A204.1 (cell line): Measurements from ENCODE around the gene SESN3.
"Not testable (repeated sequence)": the region's sequence is repeated elsewhere in the genome, so short reads cannot be mapped to it uniquely, and the experiment has no call there.

Source experiments
- FAIRE-seq: peaks from 2 replicates; lab custom pipeline; 2012; peaks lifted over from hg19 to GRCh38; lab: Jason Lieb, UNC

Gene SESN3, protein sequence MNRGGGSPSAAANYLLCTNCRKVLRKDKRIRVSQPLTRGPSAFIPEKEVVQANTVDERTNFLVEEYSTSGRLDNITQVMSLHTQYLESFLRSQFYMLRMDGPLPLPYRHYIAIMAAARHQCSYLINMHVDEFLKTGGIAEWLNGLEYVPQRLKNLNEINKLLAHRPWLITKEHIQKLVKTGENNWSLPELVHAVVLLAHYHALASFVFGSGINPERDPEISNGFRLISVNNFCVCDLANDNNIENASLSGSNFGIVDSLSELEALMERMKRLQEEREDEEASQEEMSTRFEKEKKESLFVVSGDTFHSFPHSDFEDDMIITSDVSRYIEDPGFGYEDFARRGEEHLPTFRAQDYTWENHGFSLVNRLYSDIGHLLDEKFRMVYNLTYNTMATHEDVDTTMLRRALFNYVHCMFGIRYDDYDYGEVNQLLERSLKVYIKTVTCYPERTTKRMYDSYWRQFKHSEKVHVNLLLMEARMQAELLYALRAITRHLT

DNA sequence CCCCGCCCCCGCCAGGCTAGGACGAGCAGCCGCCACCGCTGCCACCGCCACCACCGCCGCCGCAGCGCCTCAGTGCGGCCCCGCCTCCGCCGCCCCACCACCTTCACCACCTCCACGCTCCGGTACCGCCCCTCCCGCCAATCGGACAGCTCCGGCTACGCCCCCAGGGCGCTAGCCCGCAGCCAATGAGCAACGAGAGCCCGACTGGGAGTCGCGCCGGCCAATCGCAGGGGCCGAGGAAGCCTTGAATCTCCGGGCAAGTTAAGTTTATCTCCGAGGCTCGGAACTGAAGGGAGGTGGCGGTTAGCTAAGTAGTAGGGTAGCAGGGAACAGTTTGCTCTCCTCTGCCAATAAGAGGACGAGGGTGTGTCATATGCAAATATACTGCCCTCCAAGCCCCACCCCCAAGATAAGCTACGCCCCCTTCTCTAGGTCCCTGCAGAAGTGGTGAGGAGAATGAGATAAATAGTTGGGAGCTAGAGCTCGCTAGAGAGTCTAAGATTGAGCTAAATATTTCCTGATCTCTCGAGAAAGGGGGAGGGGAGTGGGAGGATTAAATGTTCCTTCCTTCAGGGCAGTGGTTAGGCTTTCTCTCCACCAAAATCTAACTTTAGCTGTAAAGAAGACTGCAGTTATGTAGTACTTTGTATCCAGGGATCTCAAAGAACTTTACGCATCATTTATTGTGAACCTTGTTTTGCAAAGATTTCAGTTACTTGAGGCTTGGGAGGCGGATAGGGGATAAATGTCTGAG lies at the start of gene SESN3:
SESN3 (minus strand) TSS at position 76 of the 754 bp plus-strand sequence. CDS start 342 bp downstream, outside the sequence.
- FAIRE-seq = peak; percentile 16

DNA sequence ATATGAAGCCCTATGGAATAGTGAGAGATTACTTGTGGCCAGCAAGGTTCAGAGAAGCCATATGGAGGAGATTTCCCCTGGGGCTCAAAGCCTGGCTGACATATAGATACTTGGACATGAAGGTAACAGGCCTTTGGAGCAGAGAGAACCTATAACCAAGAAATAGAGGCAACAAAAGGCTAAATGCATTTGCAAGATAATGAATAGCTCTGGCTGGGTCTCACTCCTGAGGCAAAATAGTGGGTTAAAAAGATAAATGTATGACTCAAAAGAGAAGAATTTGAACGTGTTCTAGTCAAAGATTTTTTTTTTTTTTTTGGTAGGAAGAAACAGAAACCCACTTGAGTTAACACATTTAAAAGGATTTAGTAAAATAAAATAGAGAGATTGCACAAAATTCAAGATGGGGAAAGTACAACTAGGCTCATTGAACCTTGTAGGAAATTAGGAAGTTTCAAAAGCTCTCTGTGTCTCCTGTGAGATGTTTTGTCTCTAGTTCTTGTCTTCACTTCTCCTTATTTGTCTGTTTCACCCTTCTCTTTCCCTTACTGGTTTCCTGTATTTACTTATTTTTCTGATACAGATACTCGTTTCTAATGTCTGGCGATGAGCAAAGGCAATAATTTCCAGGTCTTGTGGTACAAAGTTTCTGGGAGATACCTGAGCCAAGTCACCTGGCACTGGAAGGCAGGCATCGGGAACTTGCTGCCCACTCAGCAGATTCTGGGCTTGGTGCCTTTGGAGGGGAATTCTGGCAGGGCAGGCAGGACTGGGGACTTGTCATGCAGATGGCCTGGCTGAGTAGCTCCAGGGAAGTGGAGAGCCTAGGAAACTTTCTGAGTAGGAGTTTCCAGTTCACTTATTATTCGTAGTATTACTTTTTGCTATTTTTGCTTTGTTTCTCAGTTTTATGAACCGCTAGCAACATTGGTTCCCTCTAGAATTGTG lies 49.2 kb upstream of the SESN3 start:
- no peak for FAIRE-seq

DNA sequence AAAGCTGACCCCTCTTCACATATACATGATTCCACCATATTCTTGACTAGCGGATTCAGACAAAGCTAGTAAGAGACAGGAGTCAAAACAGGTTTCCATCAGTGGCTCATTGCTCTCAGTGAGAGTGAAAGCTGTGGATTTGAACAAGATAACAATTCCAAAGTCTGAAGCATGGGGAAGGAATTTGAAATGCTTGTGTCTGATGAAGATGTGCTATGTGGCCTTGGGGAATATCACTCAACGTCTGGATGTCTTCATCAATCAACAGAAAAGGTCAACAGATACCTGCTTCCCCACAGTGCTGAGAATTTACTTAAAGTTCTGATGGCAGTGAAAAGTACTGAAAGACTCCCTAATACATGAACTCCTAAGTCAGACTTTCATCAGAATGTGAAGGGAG lies 46.9 kb upstream of the SESN3 start:
- FAIRE-seq = no peak

DNA sequence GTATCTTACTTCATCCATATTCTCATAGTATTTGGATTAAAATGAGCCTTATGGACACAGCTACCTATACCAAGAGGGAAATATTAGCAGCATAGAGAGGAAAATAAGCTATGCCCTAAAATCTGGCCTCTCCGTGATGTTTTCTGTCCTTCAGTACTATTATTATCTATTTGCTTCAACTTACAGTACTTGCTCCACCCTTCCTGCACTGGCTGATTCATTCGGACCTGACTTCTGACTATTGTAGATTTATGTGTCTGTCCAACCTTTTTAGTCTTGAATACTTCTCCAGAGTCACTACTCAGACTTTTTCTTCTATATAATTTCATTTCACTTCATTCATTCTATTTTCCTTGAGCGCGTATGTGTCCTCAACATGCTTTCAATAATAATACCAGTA lies 45.1 kb upstream of the SESN3 start:
- no peak for FAIRE-seq

DNA sequence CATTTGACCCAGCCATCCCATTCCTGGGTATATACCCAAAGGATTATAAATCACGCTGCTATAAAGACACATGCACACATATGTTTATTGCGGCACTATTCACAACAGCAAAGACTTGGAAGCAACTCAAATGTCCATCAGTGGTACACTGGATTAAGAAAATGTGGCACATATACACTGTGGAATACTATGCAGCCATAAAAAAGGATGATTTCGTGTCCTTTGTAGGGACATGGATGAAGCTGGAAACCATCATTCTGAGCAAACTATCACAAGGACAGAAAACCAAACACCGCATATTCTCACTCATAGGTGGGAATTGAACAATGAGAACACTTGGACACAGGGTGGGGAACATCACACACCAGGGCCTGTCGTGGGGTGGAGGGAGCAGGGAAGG lies 42.6 kb upstream of the SESN3 start:
- FAIRE-seq = not testable (repeated sequence)

DNA sequence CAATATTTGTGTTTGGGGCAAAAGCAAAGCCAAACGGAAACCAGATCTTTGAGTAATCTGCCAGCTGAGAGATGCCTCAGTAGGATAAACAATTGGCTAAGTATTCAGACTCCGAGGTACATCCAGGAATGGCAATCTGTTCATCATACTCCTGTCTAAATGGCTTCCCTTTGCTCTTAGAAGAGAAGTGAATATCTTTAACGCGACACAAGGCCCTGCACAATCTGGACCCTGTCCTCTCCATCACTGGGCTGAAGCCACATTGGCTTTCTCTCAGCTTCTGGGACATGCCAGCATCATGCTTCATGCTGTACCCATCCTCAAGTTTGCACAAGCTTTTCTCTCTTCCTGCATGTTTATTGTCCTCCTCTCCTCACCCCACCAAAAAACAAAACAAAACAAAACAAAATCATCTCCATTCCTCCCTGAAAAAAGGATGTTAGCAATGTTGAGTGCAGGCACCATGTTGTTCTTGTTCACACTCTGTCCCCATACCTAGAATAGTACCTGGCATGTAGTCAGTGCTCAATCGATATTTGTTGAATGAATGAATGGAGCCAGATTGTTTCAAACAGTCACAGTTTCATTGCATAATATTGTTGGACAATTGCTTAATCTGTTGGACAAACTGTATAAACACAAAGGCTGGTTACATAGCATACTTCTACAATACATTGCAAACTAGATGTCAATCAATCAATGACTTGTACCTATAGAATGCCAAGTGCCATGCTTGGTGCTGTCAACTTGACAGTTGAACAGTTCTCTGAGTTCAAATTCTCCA lies 38.2 kb upstream of the SESN3 start:
- FAIRE-seq = no peak

DNA sequence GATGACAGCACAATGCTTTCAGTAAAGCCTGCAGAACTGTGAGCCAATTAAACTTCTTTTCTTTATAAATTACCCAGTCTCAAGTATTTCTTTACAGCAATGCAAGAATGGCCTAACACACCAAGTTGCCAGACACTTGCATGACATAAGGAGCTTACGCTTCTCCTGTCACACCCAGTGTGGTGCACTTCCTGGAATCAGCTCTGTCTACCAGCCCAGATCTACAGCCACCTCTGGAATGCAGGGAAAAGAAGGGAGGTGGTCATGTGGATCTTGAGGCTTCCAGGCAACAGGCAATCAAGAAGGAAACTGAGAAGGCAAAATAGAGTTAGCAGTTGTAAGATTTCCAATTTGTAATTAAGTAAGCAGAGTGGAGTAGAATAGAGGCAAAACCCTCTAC lies 37.4 kb upstream of the SESN3 start:
- no peak for FAIRE-seq

DNA sequence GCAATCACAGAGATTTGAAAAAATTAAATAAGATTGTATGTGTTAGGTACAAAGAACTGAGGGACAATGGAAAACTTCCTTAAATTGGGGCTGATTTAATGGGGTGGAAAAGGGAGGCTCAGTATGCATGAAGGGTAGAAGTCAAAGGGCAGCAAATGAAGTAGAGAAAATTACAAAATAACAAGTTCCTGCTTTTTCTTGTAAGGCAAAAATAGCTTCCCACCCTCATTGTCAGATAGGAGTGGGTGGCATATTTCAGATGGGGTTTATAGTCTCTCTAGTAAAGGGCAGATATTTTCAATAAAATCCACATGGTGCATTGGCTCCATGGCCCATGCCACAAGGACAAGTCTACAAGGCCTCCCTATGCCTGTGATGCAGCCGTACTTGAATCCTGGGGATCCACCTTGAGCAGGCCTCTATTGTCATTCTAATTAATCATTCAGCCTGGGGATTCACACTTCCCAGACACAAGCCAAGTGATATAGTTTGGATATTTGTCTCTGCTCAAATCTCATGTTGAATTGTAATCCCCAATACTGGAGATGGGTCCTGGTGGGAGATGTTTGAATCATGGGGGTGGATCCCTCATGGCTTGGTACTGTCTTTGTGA lies 36.7 kb upstream of the SESN3 start:
- FAIRE-seq = no peak

DNA sequence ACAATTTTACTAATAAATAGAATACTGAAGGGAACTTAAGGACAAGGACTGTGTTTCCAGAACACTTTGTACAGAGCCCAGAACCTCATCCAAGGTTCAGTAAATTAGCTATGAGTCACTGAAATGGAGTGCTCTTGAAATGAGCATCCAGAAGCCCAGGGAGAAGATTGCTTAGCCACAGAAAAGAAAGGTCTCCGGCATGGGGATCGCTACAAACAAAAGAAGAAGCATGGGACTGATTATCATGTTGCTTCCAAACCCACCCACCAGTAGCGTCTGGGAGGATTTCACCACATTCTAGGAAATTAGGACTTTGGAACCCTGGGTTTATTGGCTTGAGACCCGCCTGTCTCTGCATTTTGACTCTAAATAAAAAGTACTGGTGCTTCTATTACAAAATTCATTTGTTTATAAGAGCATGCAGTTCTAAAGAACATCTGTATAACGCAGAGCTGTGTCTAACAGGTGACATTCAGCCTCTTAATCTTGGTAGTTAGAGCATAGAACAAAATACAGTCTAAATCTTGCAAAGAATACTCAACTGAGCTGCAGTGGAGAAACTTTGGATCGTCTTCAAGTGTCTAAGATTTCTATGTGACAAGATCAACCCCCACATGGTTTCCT lies 35.9 kb upstream of the SESN3 start:
- FAIRE-seq = no peak

DNA sequence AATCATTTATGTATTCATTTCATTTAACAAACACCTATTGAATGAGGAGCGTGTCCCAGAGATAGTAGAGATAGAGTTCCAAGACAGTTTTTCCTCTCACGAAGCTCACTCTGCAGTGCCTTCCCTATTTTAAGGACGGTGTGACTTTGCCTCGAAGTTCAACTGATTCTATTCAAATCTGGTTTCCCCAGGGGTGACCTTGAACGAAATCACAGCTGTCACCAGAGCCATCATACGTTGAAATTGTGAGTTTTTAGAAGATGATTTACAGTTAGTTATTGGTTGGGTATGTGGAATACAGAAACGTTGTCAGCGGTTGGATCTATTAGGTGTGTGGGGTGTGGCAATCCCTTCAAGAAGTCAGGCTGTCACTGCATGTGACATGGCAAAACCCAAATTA lies 33.9 kb upstream of the SESN3 start:
- no peak for FAIRE-seq

DNA sequence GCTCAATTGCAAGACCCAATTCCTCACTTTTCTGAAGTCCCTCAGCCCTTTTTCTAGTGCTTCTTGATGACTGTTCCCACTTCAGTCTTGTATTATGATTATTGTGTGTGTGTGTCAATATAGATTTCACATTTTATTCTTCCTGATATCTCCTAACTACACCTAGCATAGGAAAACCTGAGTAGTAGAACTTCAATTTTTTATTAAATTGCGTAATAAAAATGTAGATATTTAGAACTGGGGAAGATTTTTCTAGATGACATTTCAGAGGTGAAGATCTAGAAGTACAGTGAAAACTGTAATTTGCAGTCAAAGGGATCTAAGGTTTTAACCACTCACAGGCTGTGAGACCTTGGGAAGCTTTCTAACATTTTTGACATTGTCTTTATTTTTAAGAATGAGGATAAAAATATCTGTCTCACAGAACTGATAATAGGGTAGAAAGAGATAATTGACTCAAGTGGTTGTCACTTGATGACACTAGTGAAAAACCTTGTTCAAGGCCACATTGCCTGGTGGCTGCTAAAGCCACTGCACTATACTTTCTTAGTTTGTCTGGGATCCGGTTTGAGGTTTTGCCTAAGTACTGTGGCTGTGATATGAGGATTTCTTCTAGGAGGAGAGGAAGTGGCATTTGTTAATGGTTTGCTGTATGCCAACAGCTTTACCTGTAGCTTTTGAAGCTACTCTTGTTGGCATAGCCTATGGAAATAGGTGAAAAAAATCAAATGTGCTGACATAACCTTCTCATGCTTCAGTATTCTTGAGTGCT lies 32.2 kb upstream of the SESN3 start:
- no peak for FAIRE-seq

DNA sequence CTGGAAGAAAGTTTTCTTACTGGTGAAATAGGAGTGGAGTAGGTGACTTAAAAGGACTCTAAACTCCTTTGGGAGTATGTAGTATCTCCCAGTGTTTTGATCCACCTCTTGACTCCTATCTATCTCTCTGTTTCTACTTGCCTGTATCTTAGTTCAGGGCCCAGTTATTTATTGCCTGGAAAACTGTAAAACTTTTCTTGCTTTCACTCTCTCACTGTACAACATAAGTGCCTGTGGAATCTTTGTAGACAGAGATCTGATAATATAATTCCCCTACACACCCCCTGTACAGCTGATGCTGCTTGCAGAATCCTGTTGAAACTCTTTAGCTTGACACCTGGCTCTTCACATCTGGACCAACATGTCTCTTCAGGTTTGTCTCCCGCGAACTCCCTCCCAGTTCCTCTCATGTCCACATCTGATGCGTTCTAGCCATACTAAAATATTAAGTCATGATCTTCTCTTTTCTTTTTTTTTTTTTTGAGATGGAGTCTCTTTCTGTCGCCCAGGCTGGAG lies 26.5 kb upstream of the SESN3 start:
- FAIRE-seq = no peak

DNA sequence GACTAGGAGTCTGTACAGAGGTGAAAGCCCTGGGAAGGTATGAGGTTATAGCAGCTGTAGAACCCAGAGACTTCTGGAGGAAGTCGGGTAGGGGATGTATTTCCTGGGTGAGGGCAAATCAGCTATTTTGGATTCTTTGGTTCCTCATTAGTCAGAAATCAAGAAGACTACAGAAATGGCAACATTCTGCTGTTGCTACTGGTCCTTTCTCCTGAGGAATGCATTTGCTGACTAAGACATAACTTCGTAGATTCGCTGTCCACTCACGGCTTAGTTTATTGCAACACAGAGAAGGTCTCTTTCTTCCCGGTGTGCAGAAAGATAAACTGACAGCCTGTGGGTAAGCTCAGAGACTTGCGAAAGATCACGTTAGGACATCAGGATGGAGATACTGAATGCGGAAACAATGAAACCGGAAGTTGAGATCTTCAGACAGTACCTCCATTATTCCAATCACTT lies 25.3 kb upstream of the SESN3 start:
- FAIRE-seq = no peak

DNA sequence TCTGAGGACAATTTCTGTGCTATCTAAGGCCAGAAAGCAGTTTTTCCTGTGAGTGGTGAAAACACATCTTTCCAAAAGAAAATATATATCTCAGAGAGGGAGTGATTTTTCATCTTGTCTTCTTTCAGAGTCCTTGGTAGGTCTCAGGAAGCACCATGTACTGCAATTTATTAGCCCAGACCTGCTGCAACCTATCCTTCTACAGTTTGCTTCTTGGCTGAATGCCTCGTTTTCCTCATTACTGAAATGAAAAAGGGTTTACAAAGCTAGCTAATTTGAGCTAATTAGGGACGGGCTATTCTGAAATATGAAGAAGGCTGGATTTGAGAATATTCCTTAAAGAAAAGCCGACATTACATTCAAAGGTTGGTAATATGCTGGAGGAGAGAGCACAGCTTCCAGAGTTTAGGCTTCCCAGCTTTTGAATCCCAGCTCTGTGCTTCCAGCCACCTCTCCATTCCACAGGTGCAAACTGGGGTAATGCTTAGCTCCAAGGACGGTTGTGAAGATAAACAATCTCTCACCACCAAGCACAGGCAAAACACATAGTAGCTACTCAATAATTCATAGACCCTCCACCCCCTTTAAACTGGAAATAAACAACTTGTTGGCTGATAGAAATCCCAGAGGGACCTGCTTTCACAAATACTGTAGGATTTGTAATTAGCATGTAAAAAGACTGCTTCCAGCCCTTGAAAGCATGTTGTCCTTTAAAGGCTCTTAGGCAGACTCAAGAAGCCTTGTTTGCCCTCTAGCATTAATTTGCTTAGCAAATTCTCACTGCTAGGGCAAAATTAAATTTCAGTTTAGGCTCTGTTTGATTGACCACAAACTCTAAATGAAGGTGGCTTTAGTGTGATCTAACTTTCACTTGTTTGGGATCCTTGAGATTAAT lies 24.5 kb upstream of the SESN3 start:
- no peak for FAIRE-seq

DNA sequence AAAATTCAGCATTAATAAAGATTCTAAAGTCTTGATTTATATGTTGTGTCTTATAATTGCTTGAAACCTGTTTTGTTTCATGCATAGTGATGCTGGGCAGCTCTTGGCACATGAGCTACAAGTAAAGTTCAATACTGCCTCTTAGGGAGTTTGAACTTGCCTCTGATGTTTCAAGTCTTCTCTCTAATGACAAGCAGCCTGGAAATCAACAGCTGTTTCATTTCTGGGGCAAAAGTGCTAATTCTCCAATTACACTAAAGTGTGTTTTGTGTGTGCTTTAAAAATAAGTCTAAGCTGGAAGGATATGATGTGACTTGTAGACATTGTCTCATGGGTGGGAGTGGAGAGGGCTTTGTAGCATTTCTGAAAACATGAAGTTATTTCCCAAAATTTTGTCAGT lies 23.7 kb upstream of the SESN3 start:
- FAIRE-seq = no peak

DNA sequence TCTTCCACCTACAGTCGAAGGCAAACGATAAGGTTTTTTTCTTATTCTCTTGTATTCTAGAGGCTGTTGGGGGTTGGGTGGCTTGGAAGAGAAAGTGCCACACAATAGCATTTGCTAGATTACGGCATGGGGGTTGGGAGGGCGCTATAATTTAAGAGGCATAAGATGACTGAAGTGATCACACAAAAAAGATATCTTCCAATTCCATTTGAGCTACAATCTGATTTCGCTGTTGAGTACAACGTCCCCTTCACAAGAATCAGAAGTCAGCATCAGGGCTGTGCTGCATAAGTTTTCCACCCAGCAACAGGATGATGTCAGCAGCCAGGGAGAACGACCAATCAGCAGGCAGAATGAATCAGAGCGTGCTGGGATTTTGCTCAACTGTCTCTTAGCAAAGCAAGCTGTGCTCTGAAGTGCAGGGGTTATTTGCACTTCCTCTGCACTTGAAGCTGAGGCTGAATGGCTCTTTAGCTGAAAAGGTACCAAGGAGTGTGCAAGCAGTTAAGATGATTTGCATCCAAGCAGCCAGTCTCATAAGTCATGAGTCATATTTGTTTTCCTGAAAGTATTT lies 23.2 kb upstream of the SESN3 start:
- no peak for FAIRE-seq

DNA sequence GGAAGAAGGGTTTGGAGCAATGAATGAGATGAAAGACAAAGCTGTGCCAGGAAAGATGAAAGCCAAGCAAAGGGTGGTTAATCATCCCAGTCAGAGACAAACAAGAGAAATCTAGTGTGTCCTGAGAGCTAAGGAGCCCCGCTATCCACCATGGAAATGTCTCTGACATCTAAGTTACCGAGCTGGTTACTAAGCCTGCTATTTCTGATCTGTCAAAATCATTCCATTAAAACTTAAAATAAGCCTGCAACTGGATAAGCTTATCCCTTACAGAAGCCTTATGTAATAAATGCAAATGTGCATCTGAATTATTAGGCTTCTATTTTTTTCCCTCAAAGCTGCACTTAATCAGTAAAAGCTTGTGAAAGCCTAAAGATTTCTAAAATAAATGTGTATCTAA lies 22.1 kb upstream of the SESN3 start:
- FAIRE-seq = no peak

DNA sequence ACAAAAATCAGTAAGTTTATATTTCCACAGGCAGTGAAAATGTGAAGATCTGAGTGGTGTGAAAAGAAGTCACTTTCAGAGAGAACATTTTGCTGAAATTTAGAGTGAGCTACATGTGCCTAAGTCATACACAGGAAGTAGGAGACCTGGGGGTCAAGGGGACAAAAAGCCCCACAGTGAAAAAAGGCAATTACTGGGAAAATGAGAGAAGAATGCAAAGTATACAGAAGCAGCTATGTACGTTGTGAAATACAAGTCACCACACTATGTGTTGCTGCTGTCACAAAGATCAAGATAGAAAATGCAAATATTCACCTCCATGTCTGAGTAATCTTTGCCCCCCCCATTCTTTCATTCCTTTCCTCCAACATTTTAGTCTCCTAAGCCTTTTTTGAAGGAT lies 21.6 kb upstream of the SESN3 start:
- FAIRE-seq = no peak
